Measurements from ENCODE around the gene NOSIP.

Gene NOSIP

DNA sequence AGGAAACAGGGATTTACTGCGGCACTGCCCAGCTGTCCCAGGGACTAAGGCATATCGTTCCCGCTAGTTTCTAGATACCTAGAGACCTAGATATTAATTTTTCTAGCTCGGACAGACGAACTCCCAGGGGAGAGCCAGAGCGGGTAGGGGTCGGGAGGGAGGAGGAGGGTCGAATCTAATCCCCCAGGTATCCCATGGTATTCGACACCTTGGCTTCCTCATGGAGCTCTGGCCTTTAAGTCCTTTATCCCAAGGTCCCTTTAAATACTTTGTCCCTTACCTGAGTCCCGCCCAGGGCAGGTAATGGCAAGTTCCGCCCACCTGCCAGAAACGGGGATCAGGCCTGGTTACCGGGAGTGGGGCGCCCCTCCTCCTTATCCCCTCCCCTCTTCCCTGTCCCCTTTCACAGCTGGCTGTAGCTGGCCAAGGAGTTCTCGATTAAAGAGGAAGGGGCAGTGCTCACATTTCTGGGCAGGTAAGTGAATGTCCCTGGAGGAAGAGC is 702 bp upstream of the NOSIP start, which contains the start of gene PRRG2:
Gene PRRG2, plus strand, starts transcription at position 310 of the 502 bp plus-strand sequence. CDS start 1,904 bp downstream, outside the sequence.
- Histone ChIP-seq H3K4me3 (peak within 1 kb of the TSS; percentile 91), H3K27ac (peak within 1 kb of the TSS in 1 of 2 donors; percentile 90)
- TF ChIP-seq, protein P1, sequence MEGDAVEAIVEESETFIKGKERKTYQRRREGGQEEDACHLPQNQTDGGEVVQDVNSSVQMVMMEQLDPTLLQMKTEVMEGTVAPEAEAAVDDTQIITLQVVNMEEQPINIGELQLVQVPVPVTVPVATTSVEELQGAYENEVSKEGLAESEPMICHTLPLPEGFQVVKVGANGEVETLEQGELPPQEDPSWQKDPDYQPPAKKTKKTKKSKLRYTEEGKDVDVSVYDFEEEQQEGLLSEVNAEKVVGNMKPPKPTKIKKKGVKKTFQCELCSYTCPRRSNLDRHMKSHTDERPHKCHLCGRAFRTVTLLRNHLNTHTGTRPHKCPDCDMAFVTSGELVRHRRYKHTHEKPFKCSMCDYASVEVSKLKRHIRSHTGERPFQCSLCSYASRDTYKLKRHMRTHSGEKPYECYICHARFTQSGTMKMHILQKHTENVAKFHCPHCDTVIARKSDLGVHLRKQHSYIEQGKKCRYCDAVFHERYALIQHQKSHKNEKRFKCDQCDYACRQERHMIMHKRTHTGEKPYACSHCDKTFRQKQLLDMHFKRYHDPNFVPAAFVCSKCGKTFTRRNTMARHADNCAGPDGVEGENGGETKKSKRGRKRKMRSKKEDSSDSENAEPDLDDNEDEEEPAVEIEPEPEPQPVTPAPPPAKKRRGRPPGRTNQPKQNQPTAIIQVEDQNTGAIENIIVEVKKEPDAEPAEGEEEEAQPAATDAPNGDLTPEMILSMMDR (IDR thresholded peaks at IDR 0.05), result no peak
- no peak for DNase-seq (ENCODE audit: low spot score)

DNA sequence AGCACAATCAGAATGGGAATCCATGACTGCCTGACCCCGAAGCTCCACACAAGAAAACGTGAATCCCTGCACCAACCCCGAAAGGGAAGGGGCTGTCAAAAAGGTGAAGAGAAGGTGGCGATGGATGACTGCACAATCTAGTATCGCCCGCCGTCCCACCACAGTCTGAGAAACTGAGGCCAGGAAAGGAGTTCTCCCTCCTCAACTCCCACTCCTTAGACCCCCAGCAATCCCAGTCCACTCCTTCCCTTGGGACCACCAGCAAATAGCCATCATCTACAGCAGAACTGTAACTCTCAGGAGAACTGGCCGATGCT is 451 bp downstream of the NOSIP start:
- Histone ChIP-seq H3K27ac (peak overlapping the region in 1 of 2 donors; percentile 90), H3K4me3 (peak overlapping the region; percentile 91)
- TF ChIP-seq, protein P1 (IDR thresholded peaks at IDR 0.05), result no peak
- no peak for DNase-seq (ENCODE audit: low spot score)

DNA sequence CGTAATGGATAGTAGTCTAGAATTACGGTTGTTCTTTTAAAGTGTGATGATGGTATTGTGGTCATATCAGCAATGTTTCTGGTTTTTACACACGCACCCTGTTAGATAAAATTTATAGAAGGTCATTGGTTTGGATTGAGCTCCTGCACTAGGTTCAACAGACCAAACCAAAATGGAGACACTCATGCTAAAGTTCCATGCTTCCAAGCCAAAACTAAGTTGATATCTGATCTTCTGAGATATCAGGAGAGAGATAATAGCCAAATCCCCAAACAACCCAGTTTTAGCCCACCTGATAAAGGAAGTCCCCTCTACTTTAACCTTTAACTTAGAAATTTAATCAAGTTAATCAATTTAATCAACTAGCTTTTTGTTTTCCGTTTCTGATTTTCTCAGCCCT is 1.2 kb downstream of the NOSIP start:
- no peak for DNase-seq (ENCODE audit: low spot score)
- Histone ChIP-seq H3K27ac (no peak overlapping the region), H3K4me3 (peak overlapping the region; percentile 91)
- TF ChIP-seq, protein P1 (IDR thresholded peaks at IDR 0.05), result no peak

DNA sequence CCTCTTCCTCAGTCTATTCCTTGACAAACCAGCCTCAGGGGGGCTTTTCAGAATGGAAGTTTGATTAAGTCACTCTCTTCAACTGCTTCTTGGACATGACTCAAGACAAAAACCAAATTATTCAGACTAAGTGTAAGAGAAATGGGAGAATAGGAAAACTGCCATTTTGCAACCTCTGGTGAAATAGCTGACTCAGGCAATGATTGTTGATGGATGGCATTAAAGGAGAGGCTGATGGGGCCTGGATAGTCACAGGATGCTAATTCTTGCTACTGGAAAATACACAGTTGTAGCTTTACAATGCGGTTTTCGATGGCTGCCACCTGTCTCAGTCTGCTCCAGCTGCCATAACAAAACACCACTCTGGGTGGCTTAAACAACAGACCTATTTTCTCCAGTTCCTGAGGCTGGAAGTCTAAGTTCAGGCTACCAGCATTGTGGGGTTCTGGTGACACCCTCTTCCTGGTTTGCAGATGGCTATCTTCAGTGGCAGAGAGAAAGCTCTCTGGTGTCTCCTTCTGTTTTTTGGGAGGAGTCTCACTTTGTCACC is 6.1 kb downstream of the NOSIP start:
- Histone ChIP-seq H3K27ac (no peak overlapping the region), H3K4me3 (no peak overlapping the region)
- TF ChIP-seq, protein P1 (IDR thresholded peaks at IDR 0.05), result no peak
- no peak for DNase-seq (ENCODE audit: low spot score)

DNA sequence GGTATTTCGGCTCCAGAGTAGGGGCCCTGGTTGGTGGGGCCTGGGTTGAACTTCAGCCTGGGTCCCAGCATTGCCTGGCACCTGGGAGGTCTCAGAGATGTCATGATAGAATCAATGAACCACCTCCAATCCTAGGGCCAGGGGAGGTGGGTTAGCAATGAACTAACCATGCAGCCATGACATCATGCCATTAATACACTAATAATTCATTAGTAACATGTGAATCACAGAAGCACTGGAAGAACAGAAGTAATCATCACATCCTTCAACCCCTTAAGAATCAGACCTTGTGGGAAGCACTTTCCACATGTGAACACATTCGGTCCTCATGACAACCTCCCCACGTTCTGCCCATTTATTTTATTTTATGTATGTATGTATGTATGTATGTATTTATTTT is 6.9 kb downstream of the NOSIP start:
- H3K4me3 ChIP-seq, result no peak overlapping the region
- H3K27ac ChIP-seq, result no peak overlapping the region
- DNase-seq (ENCODE audit: low spot score), result no peak
- TF ChIP-seq, protein P1 (IDR thresholded peaks at IDR 0.05), result no peak

DNA sequence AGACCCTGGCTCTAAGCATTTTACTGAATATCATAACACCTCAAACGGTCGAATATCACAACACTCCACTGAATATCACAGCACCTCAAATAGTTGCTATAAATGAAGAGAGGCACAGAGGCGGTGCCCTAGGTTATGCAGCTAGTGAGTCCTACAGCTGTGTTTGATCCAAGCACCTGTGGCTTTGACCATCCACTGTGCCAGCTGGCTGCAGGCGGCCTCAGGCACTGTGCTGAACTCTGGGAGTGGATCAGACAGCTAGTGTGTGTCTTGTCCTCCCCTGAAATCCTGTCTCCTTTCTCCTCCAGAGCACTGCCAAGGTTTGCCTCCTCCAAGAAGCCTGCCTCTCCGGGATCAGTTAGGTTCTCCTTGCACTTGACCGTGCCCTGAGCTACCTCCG is 7.3 kb downstream of the NOSIP start:
- Histone ChIP-seq H3K4me3 (no peak overlapping the region), H3K27ac (no peak overlapping the region)
- no peak for DNase-seq (ENCODE audit: low spot score)
- TF ChIP-seq, protein P1 (IDR thresholded peaks at IDR 0.05), result no peak

DNA sequence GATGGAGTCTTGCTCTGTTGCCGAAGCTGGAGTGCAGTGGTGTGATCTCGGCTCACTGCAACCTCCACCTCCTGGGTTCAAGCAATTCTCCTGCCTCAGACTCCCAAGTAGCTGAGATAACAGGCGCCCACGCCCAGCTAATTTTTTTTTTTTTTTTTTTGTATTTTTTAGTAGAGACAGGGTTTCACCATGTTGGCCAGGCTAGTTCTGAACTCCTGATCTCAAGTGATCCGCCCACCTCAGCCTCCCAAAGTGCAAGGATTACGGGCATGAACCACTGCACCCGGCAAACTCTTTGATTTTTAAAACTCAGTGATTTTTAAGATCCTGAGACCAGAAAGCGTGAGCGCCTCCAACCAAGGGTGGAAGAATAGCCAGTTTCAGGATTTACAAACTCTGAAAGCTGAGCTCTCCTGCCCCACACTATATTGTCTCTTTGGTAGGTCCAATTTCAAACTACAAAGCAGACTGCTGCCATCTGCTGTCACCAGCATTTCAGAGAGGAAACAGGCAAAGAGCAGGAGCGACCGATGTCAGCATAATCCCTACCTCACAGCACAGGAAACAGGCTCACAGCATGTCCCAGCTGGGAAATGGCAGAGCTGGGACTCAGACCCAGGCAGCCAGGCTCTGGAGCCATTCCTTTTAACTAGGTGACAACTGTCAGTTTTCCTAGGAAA is 9.2 kb downstream of the NOSIP start:
- Histone ChIP-seq H3K27ac (no peak overlapping the region), H3K4me3 (no peak overlapping the region)
- TF ChIP-seq, protein P1 (IDR thresholded peaks at IDR 0.05), result no peak
- no peak for DNase-seq (ENCODE audit: low spot score)
